Measurements from ENCODE around the gene CD2BP2.

CD2BP2 gene

DNA sequence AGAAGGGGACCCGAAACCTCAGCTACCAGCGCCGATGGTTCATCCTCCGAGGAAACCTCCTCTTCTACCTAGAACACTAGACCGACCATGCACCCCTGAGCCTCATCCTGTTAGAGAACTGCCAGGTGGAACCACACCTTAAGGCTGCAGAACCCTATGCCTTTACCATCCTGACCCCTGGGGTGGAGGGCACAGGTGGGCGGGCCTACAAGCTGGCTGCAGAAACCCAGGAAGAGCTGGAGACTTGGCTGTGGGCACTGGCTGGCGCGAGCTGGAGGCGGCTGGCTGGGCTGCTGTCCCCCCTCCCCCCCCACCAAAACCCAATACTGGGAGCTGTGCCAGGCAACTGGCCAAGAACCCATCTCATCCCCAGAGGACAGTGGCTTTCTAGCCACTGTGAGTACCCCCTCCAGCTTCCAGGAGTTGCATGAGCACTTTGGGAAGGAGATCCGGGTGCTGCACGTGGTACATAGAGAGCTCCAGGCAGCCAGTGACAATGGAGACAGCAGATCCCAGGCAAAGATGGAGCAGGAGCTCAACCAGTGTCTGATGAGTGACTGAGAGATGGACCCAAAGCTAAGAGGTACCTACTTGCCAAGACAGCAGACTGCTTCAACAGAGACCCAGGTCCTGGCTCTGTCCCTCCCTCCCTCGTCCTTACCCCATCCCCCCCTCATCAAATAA, 1.4 kb upstream of the CD2BP2 start:
- Histone ChIP-seq H3K27me3 (ENCODE audit: control insufficient read depth, insufficient read depth, low read length) (no peaks in the 10 kb centered on the region), H3K9ac (ENCODE audit: low read length) (peak overlapping the region; percentile 78), H3K9me3 (ENCODE audit: control insufficient read depth, low read depth, low read length) (no peaks in the 10 kb centered on the region), H3K4me3 (ENCODE audit: low read length) (peak overlapping the region; percentile 91), H3K36me3 (ENCODE audit: control insufficient read depth, low read depth, low read length) (peaks cover 19% of the 10 kb centered on the region), H3K27ac (ENCODE audit: low read length) (no peak overlapping the region), H3K4me1 (ENCODE audit: control insufficient read depth, low read depth, low read length) (peaks cover 4% of the 10 kb centered on the region)

DNA sequence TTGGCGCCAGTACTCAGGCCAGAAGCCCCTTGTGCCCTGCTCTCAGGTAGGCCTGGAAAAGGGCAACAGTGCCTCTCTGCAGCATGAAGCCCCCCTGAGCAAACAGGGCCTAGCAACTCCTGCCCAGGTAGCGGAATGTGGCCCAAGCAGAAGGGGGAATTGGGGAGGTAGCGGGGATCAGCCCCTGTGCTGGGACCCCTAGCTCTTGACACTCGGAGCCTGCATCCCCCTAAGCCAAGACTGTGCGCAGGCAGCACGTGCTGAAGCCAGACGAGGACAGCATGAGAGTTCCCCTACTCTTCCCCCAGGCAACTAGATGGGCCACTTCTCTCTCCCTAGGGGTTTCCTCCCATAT, 823 bp upstream of the CD2BP2 start:
- Histone ChIP-seq H3K9ac (ENCODE audit: low read length) (peak overlapping the region; percentile 78), H3K27ac (ENCODE audit: low read length) (peak overlapping the region; percentile 85), H3K4me1 (ENCODE audit: control insufficient read depth, low read depth, low read length) (peaks cover 4% of the 10 kb centered on the region), H3K9me3 (ENCODE audit: control insufficient read depth, low read depth, low read length) (no peaks in the 10 kb centered on the region), H3K4me3 (ENCODE audit: low read length) (peak overlapping the region; percentile 91), H3K36me3 (ENCODE audit: control insufficient read depth, low read depth, low read length) (peaks cover 25% of the 10 kb centered on the region), H3K27me3 (ENCODE audit: control insufficient read depth, insufficient read depth, low read length) (no peaks in the 10 kb centered on the region)

DNA sequence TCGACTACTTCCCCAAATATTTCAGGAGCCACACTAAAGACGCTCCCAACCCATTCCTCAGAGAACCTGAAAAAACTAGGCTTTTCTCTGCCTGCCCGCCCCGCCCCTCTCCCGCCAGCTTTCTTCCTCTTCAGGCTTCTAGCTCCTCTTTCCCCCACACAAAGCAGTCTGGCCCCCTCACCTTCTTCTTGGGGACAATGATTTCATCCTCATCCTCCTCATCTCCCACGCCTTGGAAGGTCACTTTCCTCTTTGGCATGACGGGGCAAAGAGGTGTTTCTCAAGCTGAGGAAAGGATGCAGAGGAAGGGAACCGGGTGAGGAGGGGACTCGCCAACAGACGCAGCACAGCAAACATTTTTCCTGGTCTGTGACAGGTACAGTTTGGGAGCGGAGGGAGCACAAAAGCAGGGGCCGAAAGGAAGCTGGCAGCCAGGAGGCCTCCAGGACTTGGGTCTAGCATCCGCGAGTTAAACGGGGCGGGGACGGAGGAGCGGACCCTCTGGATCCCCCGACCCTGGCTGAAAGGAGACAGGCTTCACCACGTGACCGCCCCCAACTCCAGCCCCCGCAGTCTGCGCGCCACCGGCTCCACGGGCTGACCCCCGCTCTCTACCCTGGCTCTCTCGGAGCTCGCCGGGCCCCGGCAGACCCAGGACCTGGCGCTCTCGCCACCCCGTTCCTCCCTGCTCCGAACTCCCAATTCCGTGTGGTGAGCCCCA, 525 bp downstream of the CD2BP2 start:
- Histone ChIP-seq H3K27me3 (ENCODE audit: control insufficient read depth, insufficient read depth, low read length) (no peaks in the 10 kb centered on the region), H3K27ac (ENCODE audit: low read length) (peak overlapping the region; percentile 56), H3K4me3 (ENCODE audit: low read length) (peak overlapping the region; percentile 91), H3K9me3 (ENCODE audit: control insufficient read depth, low read depth, low read length) (no peaks in the 10 kb centered on the region), H3K36me3 (ENCODE audit: control insufficient read depth, low read depth, low read length) (peaks cover 36% of the 10 kb centered on the region), H3K9ac (ENCODE audit: low read length) (peak overlapping the region; percentile 78), H3K4me1 (ENCODE audit: control insufficient read depth, low read depth, low read length) (peaks cover 4% of the 10 kb centered on the region)

DNA sequence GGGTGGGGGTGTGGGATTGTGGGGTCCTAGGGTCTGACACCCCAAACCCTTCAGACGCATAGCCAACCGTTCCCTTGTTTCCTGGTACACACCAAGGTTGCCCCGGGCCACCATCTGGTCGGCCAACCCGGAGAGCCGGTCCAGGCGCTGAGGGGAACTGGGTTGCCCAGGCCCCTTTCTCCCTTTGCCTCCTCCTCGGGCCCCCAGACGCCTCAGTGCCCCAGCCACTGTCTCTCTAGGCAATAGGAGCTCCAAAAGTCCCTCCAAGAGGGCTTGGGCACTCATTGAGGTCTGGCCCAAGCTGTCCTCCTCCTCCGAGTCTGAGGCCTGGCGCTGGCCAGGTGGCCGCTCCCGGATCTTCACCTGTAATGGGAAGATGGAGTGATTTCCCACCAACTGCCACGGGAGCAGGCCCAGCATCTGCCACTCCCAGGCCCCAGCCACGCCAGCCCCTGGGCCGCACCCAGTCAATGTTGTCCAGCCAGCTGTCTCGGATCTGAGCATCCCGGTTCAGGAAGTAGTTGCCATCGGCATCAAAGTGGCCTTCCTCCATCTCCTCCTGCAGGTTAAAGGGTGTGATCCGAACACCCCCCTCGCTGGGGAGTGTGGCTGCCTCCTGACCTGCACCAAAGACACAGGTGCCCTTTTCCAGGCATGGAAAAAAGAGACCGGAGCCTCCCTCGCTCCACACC, 1.5 kb downstream of the CD2BP2 start:
- Histone ChIP-seq H3K9me3 (ENCODE audit: control insufficient read depth, low read depth, low read length) (no peaks in the 10 kb centered on the region), H3K4me3 (ENCODE audit: low read length) (peak overlapping the region; percentile 91), H3K27me3 (ENCODE audit: control insufficient read depth, insufficient read depth, low read length) (no peaks in the 10 kb centered on the region), H3K4me1 (ENCODE audit: control insufficient read depth, low read depth, low read length) (peaks cover 4% of the 10 kb centered on the region), H3K36me3 (ENCODE audit: control insufficient read depth, low read depth, low read length) (peaks cover 36% of the 10 kb centered on the region), H3K27ac (ENCODE audit: low read length) (no peak overlapping the region), H3K9ac (ENCODE audit: low read length) (peak overlapping the region; percentile 78)

DNA sequence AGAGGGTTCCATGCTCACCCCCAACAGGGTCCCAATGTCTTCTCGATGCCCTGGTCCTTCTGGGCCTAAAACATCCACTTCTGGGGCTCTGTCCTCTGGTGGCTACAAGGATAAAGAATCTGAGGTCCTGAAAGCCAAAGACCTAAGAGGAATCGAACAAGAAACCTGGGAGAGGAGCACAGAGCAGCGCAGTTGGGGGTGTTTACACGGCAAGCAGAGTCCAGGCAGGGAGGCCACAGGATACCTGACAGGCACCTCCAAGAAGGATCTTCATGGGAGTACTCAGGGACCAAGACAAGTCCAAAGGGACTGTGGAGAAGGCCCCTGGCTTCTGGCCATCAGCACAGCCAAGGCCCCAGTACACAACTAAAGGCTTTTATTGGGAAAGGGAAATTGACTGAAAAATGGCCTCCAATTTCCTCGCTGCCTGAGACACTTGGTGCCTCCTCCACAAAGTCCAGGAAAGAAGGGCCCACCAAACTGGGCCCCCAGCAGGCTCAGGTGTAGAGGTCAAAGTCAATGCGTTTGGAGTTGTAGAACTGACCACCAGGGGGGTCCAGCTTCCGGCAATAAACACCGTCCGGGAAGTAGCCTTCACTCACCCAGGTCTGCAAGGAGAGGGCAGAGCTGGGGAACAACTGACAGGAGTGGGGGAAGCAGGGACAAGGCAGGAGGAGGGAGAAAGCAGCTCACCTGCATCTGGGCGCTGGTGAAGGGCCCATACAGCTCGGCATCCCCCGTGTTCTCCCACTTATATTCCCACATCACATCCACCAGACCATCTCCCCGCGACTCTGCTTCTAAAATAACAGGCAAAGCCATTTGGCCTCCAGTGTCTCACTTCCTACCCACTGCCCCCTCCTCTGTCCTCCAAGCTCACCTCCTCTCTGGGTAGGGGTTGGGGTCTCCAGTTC, 2.4 kb downstream of the CD2BP2 start:
- Histone ChIP-seq H3K4me1 (ENCODE audit: control insufficient read depth, low read depth, low read length) (peaks cover 4% of the 10 kb centered on the region), H3K27ac (ENCODE audit: low read length) (no peak overlapping the region), H3K9ac (ENCODE audit: low read length) (no peak overlapping the region), H3K4me3 (ENCODE audit: low read length) (no peak overlapping the region), H3K9me3 (ENCODE audit: control insufficient read depth, low read depth, low read length) (no peaks in the 10 kb centered on the region), H3K36me3 (ENCODE audit: control insufficient read depth, low read depth, low read length) (peaks cover 36% of the 10 kb centered on the region), H3K27me3 (ENCODE audit: control insufficient read depth, insufficient read depth, low read length) (no peaks in the 10 kb centered on the region)

DNA sequence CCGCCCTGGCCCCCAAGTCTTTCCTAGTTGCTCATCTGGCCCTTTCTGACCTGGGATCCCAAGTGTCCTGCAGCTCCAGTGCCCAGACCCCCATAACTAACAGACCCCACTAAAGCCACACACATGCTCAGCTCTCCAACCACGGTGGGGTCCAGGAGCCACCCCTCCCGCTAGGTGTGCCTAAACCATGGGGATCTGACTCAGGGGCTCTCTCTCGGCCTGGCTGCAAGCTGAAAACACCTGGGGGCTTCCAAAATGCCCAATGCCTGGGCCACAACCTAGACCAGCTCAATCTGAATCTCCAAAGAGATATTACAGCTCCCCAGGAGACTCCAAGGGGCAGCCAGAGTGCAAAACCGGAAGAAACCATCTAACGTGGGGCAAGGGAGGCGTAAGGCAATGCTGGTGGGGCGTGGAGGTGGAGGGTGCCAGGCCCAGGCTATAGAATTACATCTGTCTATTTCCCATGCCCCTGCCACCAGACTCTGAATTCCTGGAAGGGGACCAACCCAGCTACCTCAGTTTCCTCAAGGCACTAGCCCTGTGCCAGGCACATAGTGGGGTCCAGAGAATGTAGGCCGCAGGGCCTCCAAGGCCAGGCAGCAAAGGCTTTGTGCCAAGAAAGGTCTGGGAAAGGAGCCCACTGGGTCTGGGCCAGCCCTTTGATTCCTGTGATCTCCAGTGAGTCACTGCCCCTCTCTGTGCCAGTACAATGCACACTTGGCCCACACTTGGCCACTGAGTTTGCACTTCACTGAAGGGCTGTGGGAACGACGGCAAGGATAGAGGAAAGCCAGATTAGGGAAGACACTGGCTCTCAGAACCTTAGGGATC, 3.3 kb downstream of the CD2BP2 start:
- H3K9me3 ChIP-seq (ENCODE audit: control insufficient read depth, low read depth, low read length) = no peaks in the 10 kb centered on the region
- H3K27ac ChIP-seq (ENCODE audit: low read length) = no peak overlapping the region
- H3K27me3 ChIP-seq (ENCODE audit: control insufficient read depth, insufficient read depth, low read length) = no peaks in the 10 kb centered on the region
- H3K36me3 ChIP-seq (ENCODE audit: control insufficient read depth, low read depth, low read length) = peaks cover 36% of the 10 kb centered on the region
- H3K4me1 ChIP-seq (ENCODE audit: control insufficient read depth, low read depth, low read length) = peaks cover 4% of the 10 kb centered on the region
- H3K4me3 ChIP-seq (ENCODE audit: low read length) = no peak overlapping the region
- no peak overlapping the region for H3K9ac ChIP-seq (ENCODE audit: low read length)

DNA sequence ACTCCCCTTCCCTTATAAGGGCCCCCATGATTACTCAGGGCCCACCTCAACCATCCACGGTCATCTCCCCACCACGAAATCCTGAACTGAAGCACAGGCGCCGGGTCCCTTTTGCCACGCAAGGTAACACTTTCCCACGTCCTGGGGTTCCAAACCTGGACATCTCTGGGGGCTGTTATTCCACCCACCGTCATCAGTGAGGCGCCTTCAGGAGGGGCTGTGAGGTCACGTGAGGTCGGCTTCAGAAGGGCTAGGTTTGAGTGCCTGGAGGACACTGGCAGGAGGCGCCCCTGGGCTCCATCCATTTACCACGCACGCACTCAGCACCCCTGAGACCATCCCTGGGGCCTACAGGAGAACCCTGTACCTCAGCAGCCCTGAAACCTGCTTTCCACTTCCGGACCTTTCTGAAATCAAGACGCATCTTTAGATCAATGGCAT, 4.1 kb downstream of the CD2BP2 start:
- Histone ChIP-seq H3K27ac (ENCODE audit: low read length) (no peak overlapping the region), H3K9ac (ENCODE audit: low read length) (no peak overlapping the region), H3K27me3 (ENCODE audit: control insufficient read depth, insufficient read depth, low read length) (no peaks in the 10 kb centered on the region), H3K4me1 (ENCODE audit: control insufficient read depth, low read depth, low read length) (peaks cover 4% of the 10 kb centered on the region), H3K4me3 (ENCODE audit: low read length) (no peak overlapping the region), H3K9me3 (ENCODE audit: control insufficient read depth, low read depth, low read length) (no peaks in the 10 kb centered on the region), H3K36me3 (ENCODE audit: control insufficient read depth, low read depth, low read length) (peaks cover 36% of the 10 kb centered on the region)

DNA sequence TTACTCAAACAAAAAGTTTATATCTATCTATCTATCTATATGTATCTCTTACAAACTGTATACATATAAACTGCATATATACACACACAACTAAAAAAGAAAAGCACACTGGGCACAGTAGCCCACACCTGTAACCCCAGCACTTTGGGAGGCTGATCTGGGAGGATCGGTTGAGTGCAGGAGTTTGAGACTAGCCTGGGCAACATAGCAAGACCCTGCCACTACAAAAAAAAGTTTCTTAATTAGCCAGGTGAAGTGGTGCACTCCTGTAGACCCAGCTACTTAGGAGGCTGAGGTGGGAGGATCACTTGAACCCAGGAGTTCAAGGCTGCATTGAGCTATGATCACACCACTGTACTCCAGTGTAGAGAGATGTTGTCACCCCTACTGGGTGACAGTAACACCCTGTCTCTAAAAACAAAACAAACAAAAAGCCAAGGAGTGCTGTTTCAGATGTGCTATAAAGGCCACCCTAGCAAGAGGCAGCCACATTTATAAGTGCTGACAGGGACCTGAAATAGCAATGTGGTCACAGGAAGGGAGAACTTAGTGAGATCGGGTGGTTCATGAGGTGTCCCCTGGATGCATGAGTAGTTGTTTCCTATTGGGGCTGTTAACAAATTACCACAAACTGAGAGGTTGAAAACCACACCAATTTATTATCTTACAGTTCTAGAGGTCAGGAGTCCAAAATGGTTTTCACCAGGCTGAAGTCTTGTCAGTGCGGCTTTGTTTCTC, 4.8 kb downstream of the CD2BP2 start:
- H3K9ac ChIP-seq (ENCODE audit: low read length) = no peak overlapping the region
- H3K4me3 ChIP-seq (ENCODE audit: low read length) = no peak overlapping the region
- no peak overlapping the region for H3K27ac ChIP-seq (ENCODE audit: low read length)

DNA sequence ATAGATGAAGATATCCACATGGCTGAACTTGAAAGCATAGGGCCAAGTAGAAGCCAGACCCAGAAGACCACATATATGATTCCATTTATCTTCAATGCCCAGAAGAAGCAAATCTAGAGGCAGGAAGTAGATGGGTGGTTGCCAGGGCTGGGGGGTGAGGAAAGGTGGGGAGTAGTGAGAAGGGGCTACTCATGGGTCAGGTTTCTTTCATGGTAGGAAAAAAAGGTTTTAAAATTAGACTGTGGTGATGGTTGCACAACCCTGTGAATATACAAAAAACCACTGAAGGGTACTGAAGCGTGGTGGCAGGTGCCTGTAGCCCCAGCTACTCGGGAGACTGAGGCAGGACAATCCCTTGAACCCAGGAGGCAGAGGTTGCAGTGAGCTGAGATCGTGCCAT, 5.4 kb downstream of the CD2BP2 start:
- Histone ChIP-seq H3K4me3 (ENCODE audit: low read length) (no peak overlapping the region), H3K9ac (ENCODE audit: low read length) (no peak overlapping the region), H3K27me3 (ENCODE audit: control insufficient read depth, insufficient read depth, low read length) (no peaks in the 10 kb centered on the region), H3K27ac (ENCODE audit: low read length) (no peak overlapping the region), H3K4me1 (ENCODE audit: control insufficient read depth, low read depth, low read length) (peaks cover 4% of the 10 kb centered on the region), H3K36me3 (ENCODE audit: control insufficient read depth, low read depth, low read length) (peaks cover 36% of the 10 kb centered on the region), H3K9me3 (ENCODE audit: control insufficient read depth, low read depth, low read length) (no peaks in the 10 kb centered on the region)

More for the DNA sequence above, 4.8 kb downstream of the CD2BP2 start:
- peaks cover 4% of the 10 kb centered on the region for H3K4me1 ChIP-seq (ENCODE audit: control insufficient read depth, low read depth, low read length)
- H3K27me3 ChIP-seq (ENCODE audit: control insufficient read depth, insufficient read depth, low read length) = no peaks in the 10 kb centered on the region
- H3K36me3 ChIP-seq (ENCODE audit: control insufficient read depth, low read depth, low read length) = peaks cover 36% of the 10 kb centered on the region
- no peaks in the 10 kb centered on the region for H3K9me3 ChIP-seq (ENCODE audit: control insufficient read depth, low read depth, low read length)

DNA sequence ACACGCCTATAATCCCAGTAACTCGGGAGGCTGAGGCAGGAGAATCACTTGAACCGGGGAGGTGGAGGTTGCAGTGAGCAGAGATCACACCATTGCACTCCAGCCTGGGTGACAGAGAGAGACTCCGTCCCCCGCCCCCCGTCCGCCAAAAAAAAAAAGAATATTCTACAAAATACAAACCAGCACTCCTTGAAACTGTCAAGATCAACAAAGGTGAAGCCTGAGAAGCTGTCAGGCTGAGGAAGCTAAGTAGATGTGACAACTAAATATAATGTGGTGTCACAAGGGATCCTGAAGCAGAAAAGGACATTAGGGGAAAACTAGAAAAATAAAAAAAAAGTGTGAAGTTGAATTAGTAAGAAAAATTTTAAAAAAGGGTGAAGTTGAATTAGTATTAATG, 6.2 kb downstream of the CD2BP2 start:
- H3K9ac ChIP-seq (ENCODE audit: low read length) = no peak overlapping the region
- H3K9me3 ChIP-seq (ENCODE audit: control insufficient read depth, low read depth, low read length) = no peaks in the 10 kb centered on the region
- peaks cover 36% of the 10 kb centered on the region for H3K36me3 ChIP-seq (ENCODE audit: control insufficient read depth, low read depth, low read length)
- H3K4me3 ChIP-seq (ENCODE audit: low read length) = no peak overlapping the region
- peaks cover 2% of the 10 kb centered on the region for H3K4me1 ChIP-seq (ENCODE audit: control insufficient read depth, low read depth, low read length)
- H3K27me3 ChIP-seq (ENCODE audit: control insufficient read depth, insufficient read depth, low read length) = no peaks in the 10 kb centered on the region
- no peak overlapping the region for H3K27ac ChIP-seq (ENCODE audit: low read length)
